Measurements from ENCODE around the gene SLC4A1.

DNA sequence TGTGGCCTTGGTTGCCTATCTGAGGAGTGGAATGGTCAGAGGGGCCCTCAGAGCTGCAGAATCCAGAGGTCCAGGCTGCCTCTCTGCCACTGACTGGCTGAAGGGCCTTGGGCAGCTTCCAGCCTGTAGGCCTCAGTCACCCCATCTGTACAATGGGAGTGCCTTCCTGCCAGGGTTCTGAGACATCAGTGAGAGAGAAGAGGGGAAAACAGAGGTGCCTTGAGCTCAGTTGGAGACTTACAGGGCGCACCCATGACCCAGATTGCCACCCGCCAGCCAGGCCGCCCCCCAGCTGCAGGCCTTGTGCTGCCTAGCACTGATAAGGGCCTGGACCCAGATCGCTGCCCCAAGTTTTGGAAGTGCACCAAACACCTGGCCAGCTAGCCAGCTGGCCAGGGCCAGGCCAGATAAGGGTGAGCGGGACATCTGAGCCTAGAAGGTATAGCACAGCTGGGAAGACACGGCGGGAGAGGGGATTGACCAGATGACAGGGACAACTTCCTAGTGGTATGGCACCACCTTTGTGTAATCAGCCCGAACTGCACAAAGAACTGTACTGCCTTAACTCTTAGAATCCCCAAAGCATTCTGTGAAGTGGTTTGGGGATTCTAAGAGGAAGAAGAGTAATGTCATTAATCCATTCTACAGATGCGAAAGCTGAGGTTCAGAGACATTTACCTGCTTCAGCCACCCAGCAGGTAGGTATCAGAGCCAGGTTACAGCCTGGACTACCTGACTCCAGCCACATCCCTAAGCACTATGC is 1.4 kb downstream of the SLC4A1 start:
- TF ChIP-seq STAT1 (IDR thresholded peaks at IDR 0.05; ENCODE audit: unreplicated experiment) (no peak), CTCF (conservative IDR thresholded peaks at IDR 0.05; ENCODE audit: low read depth in 2 of 2) (no peak), EZH2phosphoT487 (IDR thresholded peaks at IDR 0.05; ENCODE audit: unreplicated experiment) (no peak), POLR2AphosphoS5 (IDR thresholded peaks at IDR 0.05; ENCODE audit: low read depth) (no peak), CREB1 (CRISPR knock-in tag; IDR thresholded peaks at IDR 0.05; ENCODE audit: low read depth) (no peak), NANOG (IDR thresholded peaks at IDR 0.05; ENCODE audit: borderline replicate concordance) (no peak), EZH2 (IDR thresholded peaks at IDR 0.05; ENCODE audit: low read depth, unreplicated experiment) (no peak), ETS1 (IDR thresholded peaks at IDR 0.05) (no peak), JUNB (IDR thresholded peaks at IDR 0.05; ENCODE audit: unreplicated experiment) (no peak), ZNF114 (CRISPR knock-in tag; IDR thresholded peaks at IDR 0.05) (no peak)
- TF ChIP-seq, protein P1, sequence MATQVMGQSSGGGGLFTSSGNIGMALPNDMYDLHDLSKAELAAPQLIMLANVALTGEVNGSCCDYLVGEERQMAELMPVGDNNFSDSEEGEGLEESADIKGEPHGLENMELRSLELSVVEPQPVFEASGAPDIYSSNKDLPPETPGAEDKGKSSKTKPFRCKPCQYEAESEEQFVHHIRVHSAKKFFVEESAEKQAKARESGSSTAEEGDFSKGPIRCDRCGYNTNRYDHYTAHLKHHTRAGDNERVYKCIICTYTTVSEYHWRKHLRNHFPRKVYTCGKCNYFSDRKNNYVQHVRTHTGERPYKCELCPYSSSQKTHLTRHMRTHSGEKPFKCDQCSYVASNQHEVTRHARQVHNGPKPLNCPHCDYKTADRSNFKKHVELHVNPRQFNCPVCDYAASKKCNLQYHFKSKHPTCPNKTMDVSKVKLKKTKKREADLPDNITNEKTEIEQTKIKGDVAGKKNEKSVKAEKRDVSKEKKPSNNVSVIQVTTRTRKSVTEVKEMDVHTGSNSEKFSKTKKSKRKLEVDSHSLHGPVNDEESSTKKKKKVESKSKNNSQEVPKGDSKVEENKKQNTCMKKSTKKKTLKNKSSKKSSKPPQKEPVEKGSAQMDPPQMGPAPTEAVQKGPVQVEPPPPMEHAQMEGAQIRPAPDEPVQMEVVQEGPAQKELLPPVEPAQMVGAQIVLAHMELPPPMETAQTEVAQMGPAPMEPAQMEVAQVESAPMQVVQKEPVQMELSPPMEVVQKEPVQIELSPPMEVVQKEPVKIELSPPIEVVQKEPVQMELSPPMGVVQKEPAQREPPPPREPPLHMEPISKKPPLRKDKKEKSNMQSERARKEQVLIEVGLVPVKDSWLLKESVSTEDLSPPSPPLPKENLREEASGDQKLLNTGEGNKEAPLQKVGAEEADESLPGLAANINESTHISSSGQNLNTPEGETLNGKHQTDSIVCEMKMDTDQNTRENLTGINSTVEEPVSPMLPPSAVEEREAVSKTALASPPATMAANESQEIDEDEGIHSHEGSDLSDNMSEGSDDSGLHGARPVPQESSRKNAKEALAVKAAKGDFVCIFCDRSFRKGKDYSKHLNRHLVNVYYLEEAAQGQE (IDR thresholded peaks at IDR 0.05; ENCODE audit: unreplicated experiment) = no peak

Data from GM23338 (cell line).